ENCODE measurements around the gene OR7G2.
A peak's percentile ranks its signal among the peaks of the same experiment; 100 is the strongest.

OR7G2 gene

GRCh38 chr19:9070066-9070465, 37.2 kb downstream of the OR7G2 start:
- H3K4me3 ChIP-seq (ENCODE audit: low read length in 2 of 2) = no peak overlapping the region
- H2BK15ac ChIP-seq (ENCODE audit: low read length) = no peak overlapping the region
- no peak overlapping the region for H3K23ac ChIP-seq (ENCODE audit: low read depth, low read length, poor library complexity)
- no CpG with 5 or more reads among the region's 5 CpGs for WGBS, 2 donors (ENCODE audit: extremely low coverage in 2 of 2, insufficient read length in 2 of 2, insufficient replicate concordance in 1 of 2)
- H2AFZ ChIP-seq (ENCODE audit: low read length) = peak overlapping the region; percentile 41
- no peak overlapping the region for H3K9ac ChIP-seq (ENCODE audit: low read depth, low read length, poor library complexity)
- H2BK120ac ChIP-seq (ENCODE audit: low read depth, low read length) = no peak overlapping the region
- H3K36me3 ChIP-seq (replicated peaks in 1 of 2; ENCODE audit: control insufficient read depth in 2 of 2, insufficient read depth in 2 of 2, low read length in 2 of 2) = no peaks in the 10 kb centered on the region
- peak; percentile 57 for DNase-seq (ENCODE audit: low spot score)
- H3K9me3 ChIP-seq (replicated peaks in 1 of 2; ENCODE audit: control insufficient read depth in 2 of 2, insufficient read depth in 1 of 2, low read depth in 1 of 2, low read length in 2 of 2) = no peaks in the 10 kb centered on the region
- H4K8ac ChIP-seq (ENCODE audit: low read depth, low read length) = no peak overlapping the region
- no peak overlapping the region for H3K14ac ChIP-seq (ENCODE audit: low read length)
- H3K4ac ChIP-seq (ENCODE audit: low read length) = no peak overlapping the region
- H3K4me1 ChIP-seq (ENCODE audit: control insufficient read depth in 2 of 2, insufficient read depth in 1 of 2, low read depth in 1 of 2, low read length in 2 of 2) = peaks cover 0 to 10% of the 10 kb centered on the region in 2 donors
- no peak overlapping the region for H2BK12ac ChIP-seq (ENCODE audit: low read length)
- no peak overlapping the region for H4K91ac ChIP-seq (ENCODE audit: low read depth, low read length, poor library complexity)
- no peak overlapping the region for H3K4me2 ChIP-seq (ENCODE audit: insufficient read depth, low read length, poor library complexity, severe bottlenecking)
- H3K27me3 ChIP-seq (ENCODE audit: control insufficient read depth in 3 of 3, insufficient read depth in 3 of 3, low read depth in 1 of 3, low read length in 3 of 3) = peaks cover 0 to 2% (median 0%) of the 10 kb centered on the region in 3 experiments
- H3K27ac ChIP-seq (replicated peaks; ENCODE audit: low read length) = no peak overlapping the region
- H2BK5ac ChIP-seq (ENCODE audit: low read length) = no peak overlapping the region
- H3K18ac ChIP-seq (ENCODE audit: low read length) = no peak overlapping the region
- no peaks in the 10 kb centered on the region for H3K79me1 ChIP-seq (ENCODE audit: low read depth, low read length)
- no peak overlapping the region for H2AK5ac ChIP-seq (ENCODE audit: low read depth, low read length)

- no peak overlapping the region for H3K23ac ChIP-seq (ENCODE audit: low read depth, low read length, poor library complexity)
- peak overlapping the region; percentile 89 for H2AK5ac ChIP-seq (ENCODE audit: low read depth, low read length)
- no peak overlapping the region for H3K27ac ChIP-seq (replicated peaks; ENCODE audit: low read length)
- H3K79me1 ChIP-seq (ENCODE audit: low read depth, low read length) = no peaks in the 10 kb centered on the region
- H2AFZ ChIP-seq (ENCODE audit: low read length) = no peak overlapping the region
- no peak overlapping the region for H2BK120ac ChIP-seq (ENCODE audit: low read depth, low read length)
- no peak overlapping the region for H3K4me3 ChIP-seq (ENCODE audit: low read length in 2 of 2)
- WGBS, 2 donors (ENCODE audit: extremely low coverage in 2 of 2, insufficient read length in 2 of 2, insufficient replicate concordance in 1 of 2) = no CpG with 5 or more reads among the region's 12 CpGs
- H3K27me3 ChIP-seq (ENCODE audit: control insufficient read depth in 3 of 3, insufficient read depth in 3 of 3, low read depth in 1 of 3, low read length in 3 of 3) = no peaks in the 10 kb centered on the region
- no peak overlapping the region for H2BK5ac ChIP-seq (ENCODE audit: low read length)
- H3K14ac ChIP-seq (ENCODE audit: low read length) = no peak overlapping the region
- H3K9me3 ChIP-seq (replicated peaks in 1 of 2; ENCODE audit: control insufficient read depth in 2 of 2, insufficient read depth in 1 of 2, low read depth in 1 of 2, low read length in 2 of 2) = no peaks in the 10 kb centered on the region
- no peaks in the 10 kb centered on the region for H3K36me3 ChIP-seq (replicated peaks in 1 of 2; ENCODE audit: control insufficient read depth in 2 of 2, insufficient read depth in 2 of 2, low read length in 2 of 2)
- no peak overlapping the region for H4K8ac ChIP-seq (ENCODE audit: low read depth, low read length)
- peak overlapping the region; percentile 77 for H3K18ac ChIP-seq (ENCODE audit: low read length)
- H3K4me1 ChIP-seq (ENCODE audit: control insufficient read depth in 2 of 2, insufficient read depth in 1 of 2, low read depth in 1 of 2, low read length in 2 of 2) = peaks cover 0 to 4% of the 10 kb centered on the region in 2 donors
- peak overlapping the region; percentile 79 for H2BK15ac ChIP-seq (ENCODE audit: low read length)
- H3K4me2 ChIP-seq (ENCODE audit: insufficient read depth, low read length, poor library complexity, severe bottlenecking) = no peak overlapping the region
- DNase-seq (ENCODE audit: low spot score) = no peak
- H4K91ac ChIP-seq (ENCODE audit: low read depth, low read length, poor library complexity) = no peak overlapping the region
- no peak overlapping the region for H3K9ac ChIP-seq (ENCODE audit: low read depth, low read length, poor library complexity)
- no peak overlapping the region for H2BK12ac ChIP-seq (ENCODE audit: low read length)
- no peak overlapping the region for H3K4ac ChIP-seq (ENCODE audit: low read length)
Observed at GRCh38 chr19:9065457-9066014, 41.7 kb downstream of the OR7G2 start.

GRCh38 chr19:9061879-9062278, 45.4 kb downstream of the OR7G2 start:
- Histone ChIP-seq H2BK12ac (ENCODE audit: low read length) (no peak overlapping the region), H3K36me3 (replicated peaks in 1 of 2; ENCODE audit: control insufficient read depth in 2 of 2, insufficient read depth in 2 of 2, low read length in 2 of 2) (no peaks in the 10 kb centered on the region), H3K4me3 (ENCODE audit: low read length in 2 of 2) (no peak overlapping the region), H3K9ac (ENCODE audit: low read depth, low read length, poor library complexity) (no peak overlapping the region), H2BK15ac (ENCODE audit: low read length) (no peak overlapping the region), H3K4me1 (ENCODE audit: control insufficient read depth in 2 of 2, insufficient read depth in 1 of 2, low read depth in 1 of 2, low read length in 2 of 2) (no peaks in the 10 kb centered on the region), H3K9me3 (replicated peaks in 1 of 2; ENCODE audit: control insufficient read depth in 2 of 2, insufficient read depth in 1 of 2, low read depth in 1 of 2, low read length in 2 of 2) (no peaks in the 10 kb centered on the region), H2BK120ac (ENCODE audit: low read depth, low read length) (no peak overlapping the region), H2AFZ (ENCODE audit: low read length) (no peak overlapping the region), H2BK5ac (ENCODE audit: low read length) (no peak overlapping the region), H3K27ac (replicated peaks; ENCODE audit: low read length) (no peak overlapping the region), H3K4me2 (ENCODE audit: insufficient read depth, low read length, poor library complexity, severe bottlenecking) (no peak overlapping the region), H4K8ac (ENCODE audit: low read depth, low read length) (no peak overlapping the region), H3K18ac (ENCODE audit: low read length) (no peak overlapping the region), H3K4ac (ENCODE audit: low read length) (no peak overlapping the region), H4K91ac (ENCODE audit: low read depth, low read length, poor library complexity) (no peak overlapping the region), H3K23ac (ENCODE audit: low read depth, low read length, poor library complexity) (no peak overlapping the region), H3K79me1 (ENCODE audit: low read depth, low read length) (no peaks in the 10 kb centered on the region), H3K27me3 (ENCODE audit: control insufficient read depth in 3 of 3, insufficient read depth in 3 of 3, low read depth in 1 of 3, low read length in 3 of 3) (no peaks in the 10 kb centered on the region), H2AK5ac (ENCODE audit: low read depth, low read length) (no peak overlapping the region), H3K14ac (ENCODE audit: low read length) (no peak overlapping the region)
- no CpG with 5 or more reads among the region's 8 CpGs for WGBS, 2 donors (ENCODE audit: extremely low coverage in 2 of 2, insufficient read length in 2 of 2, insufficient replicate concordance in 1 of 2)
- DNase-seq (ENCODE audit: low spot score) = no peak

GRCh38 chr19:9060564-9061340, 46.5 kb downstream of the OR7G2 start:
- Histone ChIP-seq H3K23ac (ENCODE audit: low read depth, low read length, poor library complexity) (no peak overlapping the region), H3K4ac (ENCODE audit: low read length) (no peak overlapping the region), H3K27ac (replicated peaks; ENCODE audit: low read length) (no peak overlapping the region), H3K14ac (ENCODE audit: low read length) (no peak overlapping the region), H4K8ac (ENCODE audit: low read depth, low read length) (no peak overlapping the region), H2BK12ac (ENCODE audit: low read length) (no peak overlapping the region), H3K9me3 (replicated peaks in 1 of 2; ENCODE audit: control insufficient read depth in 2 of 2, insufficient read depth in 1 of 2, low read depth in 1 of 2, low read length in 2 of 2) (no peaks in the 10 kb centered on the region), H3K79me1 (ENCODE audit: low read depth, low read length) (no peaks in the 10 kb centered on the region), H3K4me2 (ENCODE audit: insufficient read depth, low read length, poor library complexity, severe bottlenecking) (no peak overlapping the region), H3K18ac (ENCODE audit: low read length) (no peak overlapping the region), H3K36me3 (replicated peaks in 1 of 2; ENCODE audit: control insufficient read depth in 2 of 2, insufficient read depth in 2 of 2, low read length in 2 of 2) (no peaks in the 10 kb centered on the region), H3K9ac (ENCODE audit: low read depth, low read length, poor library complexity) (no peak overlapping the region), H4K91ac (ENCODE audit: low read depth, low read length, poor library complexity) (no peak overlapping the region), H2BK5ac (ENCODE audit: low read length) (no peak overlapping the region), H2AFZ (ENCODE audit: low read length) (no peak overlapping the region), H2BK120ac (ENCODE audit: low read depth, low read length) (no peak overlapping the region), H2AK5ac (ENCODE audit: low read depth, low read length) (no peak overlapping the region), H3K4me3 (ENCODE audit: low read length in 2 of 2) (no peak overlapping the region), H3K4me1 (ENCODE audit: control insufficient read depth in 2 of 2, insufficient read depth in 1 of 2, low read depth in 1 of 2, low read length in 2 of 2) (no peaks in the 10 kb centered on the region), H2BK15ac (ENCODE audit: low read length) (no peak overlapping the region), H3K27me3 (ENCODE audit: control insufficient read depth in 3 of 3, insufficient read depth in 3 of 3, low read depth in 1 of 3, low read length in 3 of 3) (peaks cover 0 to under 1% (median 0%) of the 10 kb centered on the region in 3 experiments)
- no peak for DNase-seq (ENCODE audit: low spot score)
- WGBS, 2 donors (ENCODE audit: extremely low coverage in 2 of 2, insufficient read length in 2 of 2, insufficient replicate concordance in 1 of 2) = no CpG with 5 or more reads among the region's 17 CpGs
